Sciatic nerve (tissue), 2 donors: ENCODE measurements around the gene ZNF536. TPM values are rescaled to one million over a fixed set of nuclear protein-coding genes. Genes with fewer than 3 reads are reported as not detected.

ENCODE experiments used
- ATAC-seq: fragments of 200-7000 bp; cut with Tn5 transposase; one replicate; pipeline ENCODE4 v1.9.1; 2020; ENCODE audit warnings: mild to moderate bottlenecking, moderate library complexity
- DNase-seq: peaks from one replicate; pipeline ENCODE4 v3.0.0-alpha.2; 2020; ENCODE audit warnings: low spot score
- intact Hi-C: fragments of 100-400 bp; cut with DNase I; formaldehyde crosslinking; loops from one replicate; pipeline ENCODE4 v1.14.2; 2022
- total RNA-seq: library from RNA; stranded (reverse); fragmentation: NEBNext Ultra II Directional; extraction: Animal tissue kit (Norgen Biotek cat#: 25700); gene quantifications from one replicate; pipeline ENCODE4 v1.2.1, GENCODE V29; 2021
- donor health status: DM: no; HTN: no; CAD: no.
- donor health status: DM: no; HTN: no; CAD: no.

The ZNF536 gene
- 43.2 TPM for total RNA-seq

DNA sequence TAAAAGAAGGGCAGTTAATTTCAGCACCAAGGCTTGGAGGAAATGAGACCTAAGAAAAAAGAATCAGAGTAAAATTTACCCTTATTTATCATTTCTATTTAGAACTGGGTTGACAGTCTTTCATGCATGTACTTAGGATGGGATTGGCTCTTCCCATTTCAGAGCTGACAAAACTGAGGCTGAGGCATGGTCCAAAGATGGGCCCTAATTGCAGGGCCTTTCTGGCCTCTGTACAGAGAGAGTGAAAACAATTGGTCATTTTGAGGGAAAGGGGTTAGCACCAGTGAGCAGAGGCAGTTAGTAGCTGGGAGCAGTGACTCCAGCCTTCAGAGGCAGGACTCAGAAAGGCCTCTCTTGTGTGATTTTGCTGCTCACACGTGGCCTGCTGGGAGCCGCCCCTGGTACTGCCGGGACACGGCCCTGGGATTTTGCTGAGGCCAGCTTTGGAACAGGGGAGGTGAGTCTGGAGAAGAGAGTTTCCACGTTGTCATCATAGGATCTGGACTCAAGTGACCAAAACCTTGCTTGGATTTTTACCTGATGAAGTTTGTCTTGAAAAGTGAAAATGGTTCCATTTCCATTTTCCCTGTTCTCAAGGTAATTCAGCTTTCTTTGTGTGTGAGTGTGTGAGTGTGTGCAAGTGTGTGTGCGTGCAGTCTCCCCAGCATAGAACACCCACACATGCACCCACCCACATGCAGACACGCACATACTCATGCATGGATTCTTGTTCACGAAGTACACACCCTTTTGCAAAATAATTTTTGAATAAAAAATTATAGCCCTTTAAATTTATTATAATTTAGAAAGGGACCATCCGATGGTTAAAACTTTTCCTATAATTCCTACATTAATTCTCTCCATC, at the start of gene ZNF536:
Gene ZNF536, plus strand, starts transcription at position 425 of the 865 bp plus-strand sequence. CDS start 71,179 bp downstream, outside the sequence.
- ATAC-seq, result peak; percentile 46
- no peak for DNase-seq
- intact Hi-C loops, result no loop called here

DNA sequence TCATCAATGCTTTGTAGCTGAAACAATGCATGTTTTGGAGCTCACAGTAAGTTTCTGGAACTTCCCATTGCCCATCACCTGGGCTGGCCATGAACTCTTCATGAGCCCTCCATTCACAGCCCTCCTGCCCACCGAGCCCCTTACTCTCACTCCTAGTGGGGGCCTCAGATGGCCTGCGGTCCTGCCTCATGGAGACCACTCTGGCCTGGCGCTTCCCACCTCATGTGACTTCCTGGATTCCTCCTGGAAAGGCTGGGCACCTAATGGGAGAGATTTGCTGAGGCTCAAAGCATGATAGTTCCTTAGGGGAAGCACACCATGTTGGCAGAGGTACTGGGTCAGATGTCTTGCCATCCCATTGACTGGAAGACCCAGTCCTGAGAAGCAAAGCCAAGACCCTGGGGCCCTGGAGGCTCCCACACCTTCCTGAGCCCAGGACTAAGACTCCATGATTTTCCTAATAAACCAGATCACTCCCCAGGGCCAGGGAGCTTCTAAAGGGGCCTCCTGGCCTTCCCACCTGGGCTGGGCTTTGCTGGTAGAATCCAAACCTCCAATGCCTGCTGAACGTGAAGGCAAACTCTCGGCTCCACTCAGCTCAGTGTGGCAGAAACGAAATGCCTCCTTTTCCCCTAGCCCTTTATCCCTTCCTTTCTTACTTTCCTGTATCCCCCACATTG, 49.4 kb upstream of the ZNF536 start:
- no peak for DNase-seq
- no peak for ATAC-seq
- intact Hi-C loops, result loop anchor here (5.0 kb wide), 1 partner anchor 1005 kb away; no protein-coding TSS in a partner anchor

DNA sequence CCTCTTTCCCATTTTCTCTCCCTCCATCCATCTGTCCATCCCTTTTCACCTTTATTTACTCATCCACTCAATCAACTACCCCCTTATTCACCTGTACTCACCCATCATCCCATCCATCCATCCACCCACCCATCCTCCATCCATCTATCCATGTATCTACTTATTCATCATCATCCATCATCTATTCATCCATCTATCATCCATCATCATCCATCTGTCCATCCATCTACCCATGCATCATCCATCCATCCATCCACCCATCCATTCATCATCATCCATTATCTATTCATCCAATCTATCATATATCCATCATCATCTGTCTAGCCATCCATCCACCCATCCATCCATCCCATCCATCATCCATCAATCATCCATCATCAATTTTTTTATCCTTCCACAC, 48.3 kb upstream of the ZNF536 start:
- no peak for ATAC-seq
- intact Hi-C loops, result loop anchor here (5.0 kb wide), 1 partner anchor 1003 kb away; no protein-coding TSS in a partner anchor
- DNase-seq, result no peak

DNA sequence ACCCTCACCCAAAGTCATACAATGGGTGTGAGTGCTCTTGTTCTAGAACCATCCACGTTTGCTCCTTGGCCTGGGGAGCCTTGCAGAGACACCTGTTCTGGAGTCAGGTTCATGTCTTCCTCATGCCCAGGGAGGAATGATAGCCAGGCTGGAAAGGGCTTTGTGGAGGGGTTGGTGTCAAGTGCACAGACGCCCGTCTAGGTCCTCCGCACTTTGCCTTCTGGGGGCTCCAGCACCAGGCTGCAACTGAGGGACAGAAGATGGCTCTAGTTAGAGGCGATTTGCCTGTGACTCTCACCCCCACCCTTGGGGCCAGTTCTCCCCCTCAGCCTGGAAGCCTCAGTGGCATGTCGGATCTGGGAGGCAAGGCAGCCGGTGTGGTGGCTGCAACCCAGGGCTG, 47.2 kb upstream of the ZNF536 start:
- DNase-seq, result no peak
- intact Hi-C loops, result loop anchor here (5.0 kb wide), 1 partner anchor 1002 kb away; no protein-coding TSS in a partner anchor
- ATAC-seq, result no peak

DNA sequence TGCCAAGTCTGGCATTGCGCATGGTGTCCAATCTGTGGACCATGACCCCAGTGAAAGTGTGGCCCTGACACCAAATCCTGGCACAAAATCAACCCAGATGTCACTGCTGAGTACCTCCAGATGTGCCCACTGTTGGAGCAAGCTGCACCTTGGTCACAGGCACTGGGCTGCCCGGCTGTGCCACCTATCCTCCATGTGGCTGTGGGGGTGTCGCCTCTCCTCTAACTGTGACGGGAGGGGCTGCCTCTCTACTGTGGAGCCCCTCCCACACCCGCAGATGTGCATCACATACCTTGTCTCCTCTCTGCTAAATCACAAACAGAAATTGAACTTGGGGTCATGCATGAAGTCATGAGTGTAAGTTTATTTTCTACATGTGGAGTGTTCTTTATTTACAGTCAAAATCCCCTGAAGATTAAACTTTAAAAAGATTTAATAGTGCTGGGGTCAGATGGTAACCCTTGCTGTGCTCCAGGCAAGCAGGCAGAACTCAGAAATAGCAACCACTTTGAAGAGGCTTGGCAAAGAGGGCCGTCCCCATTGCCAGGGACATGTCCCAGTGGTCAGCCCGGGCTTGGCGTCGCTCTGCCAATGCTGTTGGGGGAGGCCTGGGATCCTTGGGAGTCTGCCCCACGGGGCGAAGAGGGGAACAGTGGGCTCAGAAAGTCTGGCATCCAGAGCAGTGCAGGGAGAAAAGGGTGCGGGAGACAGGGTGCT, 46.4 kb upstream of the ZNF536 start:
- peak; percentile 22 for ATAC-seq
- intact Hi-C loops, result no loop called here
- DNase-seq, result no peak

DNA sequence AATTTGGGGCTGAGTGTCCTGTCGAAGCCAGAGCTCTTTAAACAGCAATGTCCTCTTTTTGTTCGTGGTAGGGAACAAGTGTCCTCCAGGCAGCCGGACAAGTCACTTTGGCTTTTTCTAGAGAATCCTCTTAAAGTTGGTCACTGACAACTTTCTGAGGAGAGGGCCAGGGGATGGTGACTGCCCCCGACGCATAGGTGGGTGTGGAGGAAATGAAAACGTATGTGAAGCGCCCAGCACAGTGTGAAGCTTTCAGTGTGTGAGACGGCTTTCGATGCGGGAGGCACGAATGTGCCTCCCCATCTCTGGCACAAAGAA, 45.8 kb upstream of the ZNF536 start:
- DNase-seq (no peak), ATAC-seq (no peak)
- intact Hi-C loops, result no loop called here

DNA sequence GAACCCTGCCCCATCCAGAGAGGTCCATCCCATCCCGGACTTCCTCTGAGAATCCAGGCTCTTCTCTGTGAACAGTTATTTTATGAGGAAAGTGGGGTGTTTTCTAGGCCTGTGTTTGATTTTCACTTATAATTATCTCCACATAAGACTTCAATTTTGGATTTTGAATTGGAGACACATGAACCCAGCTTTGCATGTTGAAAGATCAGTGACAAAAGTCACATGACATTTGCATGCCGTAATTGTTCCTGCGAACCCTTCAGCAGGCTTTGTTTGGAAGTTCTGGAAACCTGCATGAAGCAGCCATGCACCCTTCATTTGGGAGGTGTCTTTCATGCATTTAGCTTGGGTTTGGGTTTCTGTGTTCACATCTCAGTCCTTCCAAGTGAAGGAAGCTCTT, 44.9 kb upstream of the ZNF536 start:
- ATAC-seq (no peak), DNase-seq (no peak)
- intact Hi-C loops, result no loop called here

DNA sequence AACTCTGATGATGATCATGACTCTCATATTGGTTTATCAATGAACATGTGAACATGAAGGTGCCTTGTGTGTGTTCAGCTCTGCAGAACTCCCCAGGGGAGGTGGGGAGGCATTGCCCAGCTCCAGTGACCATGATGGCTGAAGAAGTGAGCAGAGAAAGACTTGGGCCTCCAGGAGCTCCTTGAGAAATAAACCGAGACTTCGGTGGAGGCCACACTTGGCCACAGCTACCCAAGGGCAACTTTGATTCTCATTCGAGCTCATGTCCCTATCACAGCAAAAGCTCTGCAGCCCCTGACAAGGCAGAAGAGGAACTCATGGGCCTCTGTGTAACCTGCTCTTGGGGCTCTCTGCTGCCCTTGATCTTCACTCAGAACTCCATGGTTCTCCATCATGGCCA, 44.1 kb upstream of the ZNF536 start:
- ATAC-seq (no peak), DNase-seq (no peak)
- intact Hi-C loops, result no loop called here

DNA sequence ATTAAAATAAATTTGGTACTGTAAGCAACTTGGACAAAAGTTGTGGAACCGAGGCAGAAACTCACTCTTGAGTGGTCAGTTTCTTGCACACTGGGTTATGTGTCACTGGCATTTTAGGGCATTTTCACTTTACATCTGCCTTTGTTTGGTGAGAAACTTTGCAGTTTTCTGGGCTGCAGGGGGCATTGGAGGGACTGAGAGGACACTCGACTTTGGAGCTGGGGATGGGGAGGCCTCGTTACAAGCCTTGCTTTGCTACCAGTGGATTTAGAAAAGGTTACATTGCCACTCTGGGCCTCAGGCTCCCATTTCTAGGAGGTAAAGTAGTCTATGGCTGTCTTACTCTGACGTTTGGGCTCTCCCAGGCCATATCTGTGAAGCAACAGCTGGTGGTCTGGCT, 41.9 kb upstream of the ZNF536 start:
- intact Hi-C loops, result no loop called here
- no peak for DNase-seq
- ATAC-seq, result no peak

DNA sequence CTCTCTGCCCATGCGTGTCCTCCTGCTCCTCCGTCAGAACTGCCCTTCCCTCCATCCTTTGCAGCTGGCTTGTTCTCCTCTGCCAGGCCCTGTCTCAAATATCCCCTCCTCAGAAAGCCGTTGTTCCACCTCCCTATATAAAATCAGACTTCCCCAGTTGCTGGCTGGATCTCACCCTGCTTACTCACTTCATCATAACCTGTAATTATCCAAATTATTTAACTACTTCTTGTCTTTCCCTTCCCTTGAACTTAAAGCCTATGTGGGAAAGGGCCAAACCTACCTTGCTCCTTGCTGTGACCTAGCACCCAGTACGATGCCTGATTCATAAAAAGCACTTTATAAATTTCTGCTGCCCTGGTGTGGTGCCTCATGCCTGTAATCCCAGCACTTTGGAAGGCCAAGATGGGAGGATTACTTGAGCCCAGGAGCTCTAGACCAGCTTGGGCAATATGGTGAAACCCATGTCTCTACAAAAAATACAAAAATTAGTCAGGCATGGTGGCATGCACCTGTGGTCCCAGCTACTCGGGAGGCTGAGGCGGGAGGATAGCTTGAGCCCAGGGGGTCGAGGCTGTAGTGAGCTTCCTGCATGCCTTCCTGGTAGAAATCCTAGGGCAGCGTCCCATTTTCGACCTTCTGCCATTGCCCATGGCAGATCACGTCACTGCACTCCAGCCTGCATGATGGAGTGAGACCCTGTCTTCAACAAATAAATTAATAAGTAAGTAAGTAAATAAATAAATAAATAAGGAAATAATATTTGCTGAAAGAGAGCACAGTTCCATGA, 39.5 kb upstream of the ZNF536 start:
- no peak for ATAC-seq

DNA sequence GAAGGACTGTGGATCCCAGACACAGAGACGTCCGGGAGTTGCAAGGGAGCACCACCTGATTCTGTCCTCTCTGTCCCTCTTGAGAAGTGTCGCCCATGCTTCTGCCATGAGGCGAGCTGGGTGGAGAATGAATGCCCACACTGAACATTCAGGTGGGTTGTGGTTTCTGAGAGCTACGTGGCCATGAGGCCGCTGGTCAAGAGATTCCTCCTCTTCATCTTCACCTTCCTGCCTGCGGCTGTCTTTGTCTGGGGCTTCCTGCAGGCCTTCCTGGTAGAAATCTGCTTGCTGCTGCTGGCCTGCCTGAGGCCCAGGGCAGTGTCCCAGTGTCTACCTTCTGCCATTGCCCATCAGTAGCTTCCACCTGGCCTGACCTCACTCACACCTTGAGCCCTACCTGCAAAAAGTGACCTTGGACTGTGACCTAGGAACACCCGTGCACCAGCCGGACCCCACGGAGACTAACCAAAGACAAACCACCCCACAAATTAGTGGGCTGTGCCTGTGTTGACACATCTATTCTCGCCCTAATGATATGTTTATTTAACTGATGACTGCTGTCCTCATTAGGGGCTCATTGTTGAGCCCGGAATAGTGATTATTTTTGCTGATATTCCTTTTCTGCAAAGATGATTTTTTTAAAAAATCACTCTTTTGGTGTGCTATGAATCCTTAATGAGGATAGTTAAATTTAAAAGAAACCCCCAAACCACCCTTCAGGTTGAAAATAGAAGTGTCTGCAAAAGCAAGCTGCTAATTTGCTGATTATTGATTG, 38.7 kb upstream of the ZNF536 start:
- DNase-seq (no peak), ATAC-seq (no peak)
- intact Hi-C loops, result no loop called here

More for the DNA sequence above, 39.5 kb upstream of the ZNF536 start:
- intact Hi-C loops, result no loop called here
- no peak for DNase-seq

DNA sequence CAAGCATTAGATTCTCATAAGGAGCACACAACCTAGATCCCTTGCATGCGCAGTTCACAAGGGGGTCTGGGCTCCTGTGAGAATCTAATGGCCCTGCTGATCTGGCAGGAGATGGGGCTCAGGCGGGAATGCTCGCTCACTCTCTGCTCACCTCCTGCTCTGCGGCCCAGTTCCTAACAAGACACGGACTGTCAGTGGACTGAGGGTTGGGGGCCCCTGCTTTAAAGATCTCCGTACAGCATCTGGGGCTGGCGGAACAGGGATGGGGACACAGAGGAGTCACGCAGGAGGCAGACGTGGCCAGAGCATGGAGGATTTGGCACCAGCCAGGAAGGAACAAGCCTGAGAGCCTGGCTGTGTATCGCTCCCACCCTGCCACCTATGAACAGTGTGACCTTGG, 37.3 kb upstream of the ZNF536 start:
- DNase-seq, result no peak
- no peak for ATAC-seq
- intact Hi-C loops, result no loop called here

DNA sequence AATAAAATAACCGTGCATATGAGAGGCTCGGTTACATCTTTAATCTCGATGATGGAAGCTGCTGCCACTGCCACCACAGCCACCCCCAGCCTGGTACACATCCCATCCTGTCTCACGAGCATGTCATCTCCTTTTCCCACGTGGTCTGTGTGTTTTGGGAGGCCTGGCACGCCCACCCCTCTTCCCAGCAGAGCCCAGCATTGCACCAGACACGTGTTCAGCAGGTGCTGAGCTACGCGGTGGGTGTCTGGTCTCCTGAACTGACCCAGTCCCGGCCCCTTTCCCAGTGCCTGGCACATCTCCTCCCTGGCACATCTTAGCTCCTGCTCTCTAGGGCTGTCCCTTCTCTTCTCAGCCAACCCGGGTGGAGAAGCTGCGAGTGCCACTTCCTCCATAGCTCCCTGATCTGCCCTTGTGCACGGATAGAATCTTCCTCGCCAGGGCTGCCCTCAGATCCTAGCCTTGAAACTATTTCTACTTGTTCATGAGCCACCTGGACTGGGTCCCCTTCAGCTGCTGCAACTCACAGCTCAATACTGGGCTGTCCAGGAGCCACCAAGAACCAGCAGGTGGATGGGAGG, 36.8 kb upstream of the ZNF536 start:
- DNase-seq (peak; percentile 17), ATAC-seq (no peak)
- intact Hi-C loops, result no loop called here

DNA sequence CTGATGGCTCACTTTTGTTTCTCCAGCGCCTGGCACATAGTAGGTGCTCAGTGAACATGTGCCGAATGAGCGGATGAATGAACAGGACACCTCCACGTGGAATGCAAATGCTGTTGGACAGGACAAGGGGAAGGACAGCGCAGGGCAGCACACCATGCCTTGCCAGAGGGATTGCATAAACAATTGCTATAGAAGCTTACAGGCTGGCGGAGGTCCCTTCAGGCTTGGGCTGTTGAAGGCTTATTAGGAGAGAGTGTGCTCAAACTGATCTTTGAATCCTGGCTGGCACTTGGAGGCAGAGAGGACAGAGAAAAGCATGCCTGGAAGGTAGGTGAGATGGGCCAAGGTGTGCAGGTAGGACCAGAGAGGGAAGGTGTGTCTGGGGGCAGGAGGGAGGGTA, 35.9 kb upstream of the ZNF536 start:
- intact Hi-C loops, result no loop called here
- ATAC-seq, result no peak
- DNase-seq, result no peak

DNA sequence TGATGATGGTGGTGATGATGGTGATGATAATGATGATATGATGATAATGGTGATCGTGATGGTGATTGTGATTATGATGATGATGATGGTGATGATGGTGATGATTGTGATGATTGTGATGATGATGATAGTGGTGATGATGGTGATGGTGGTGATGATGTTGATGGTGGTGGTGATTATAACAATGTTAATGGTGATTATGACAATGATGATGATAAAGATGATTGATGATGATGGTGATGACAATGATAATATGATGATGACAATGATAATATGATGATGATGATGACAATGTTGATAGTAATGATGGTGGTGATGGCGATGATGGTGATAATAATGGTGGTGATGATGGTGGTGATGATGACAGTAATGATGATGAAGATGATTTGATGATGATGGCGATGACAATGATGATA, 34.1 kb upstream of the ZNF536 start:
- DNase-seq, result no peak
- ATAC-seq, result no peak
- intact Hi-C loops, result no loop called here

DNA sequence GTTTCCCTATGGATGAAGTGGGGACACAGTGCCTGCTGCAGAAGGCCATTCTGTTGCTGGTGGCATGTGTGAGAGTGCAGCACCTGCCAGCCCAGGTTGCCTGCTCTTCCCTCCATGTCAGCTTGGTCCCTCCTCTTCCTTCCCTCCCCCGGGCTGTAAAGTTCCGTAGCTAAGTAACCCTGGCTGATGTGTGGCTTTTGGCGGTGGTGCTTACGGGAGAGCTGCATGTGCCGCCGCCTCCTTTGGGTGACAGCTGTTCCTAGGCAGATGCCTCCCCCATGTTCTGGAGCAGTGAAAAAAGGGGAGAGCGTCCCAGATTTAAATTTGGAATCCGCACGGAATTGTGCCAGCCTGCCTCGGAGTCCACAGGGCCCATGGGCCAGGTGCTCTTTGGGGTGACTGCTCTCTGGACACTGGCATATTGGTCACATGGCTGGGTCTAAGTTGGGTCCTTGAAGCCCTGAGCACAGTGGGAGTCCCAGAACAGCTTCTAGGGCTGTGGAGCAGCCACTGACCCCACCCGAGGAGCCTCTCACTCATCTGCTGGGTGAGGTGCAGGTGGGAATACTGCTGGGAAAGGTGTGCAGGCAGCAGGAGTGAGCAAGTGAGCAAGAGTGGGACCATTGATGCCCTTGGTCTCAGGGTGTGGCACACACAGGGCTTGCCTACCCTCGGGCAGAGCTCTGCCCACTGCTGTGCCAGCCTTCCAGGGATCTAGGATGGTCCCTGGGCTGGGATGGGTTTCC, 33.1 kb upstream of the ZNF536 start:
- DNase-seq (no peak), ATAC-seq (no peak)
- intact Hi-C loops, result no loop called here
